Smooth muscle cell (in vitro differentiated cells): ENCODE measurements around the gene GAST. TPM values are rescaled to one million over a fixed set of nuclear protein-coding genes. Genes with fewer than 3 reads are reported as not detected.

Experiments
- DNase-seq: peaks from one replicate; lab custom pipeline; 2025; ENCODE audit not compliant: unreplicated experiment; lab: John Stamatoyannopoulos, UW
- H2AFZ ChIP-seq: fragments of 200-600 bp; sonication (generic); 2 replicates; pipeline ENCODE4 v1.6.0; 2016; ENCODE audit warnings: antibody characterized with exemption, low read depth, mild to moderate bottlenecking
- H3F3A ChIP-seq: fragments of 200-600 bp; sonication (generic); 2 replicates; pipeline ENCODE4 v1.6.0; 2017; ENCODE audit warnings: antibody characterized with exemption, low read depth
- H3K27ac ChIP-seq: fragments of 200-600 bp; sonication (generic); 2 replicates; pipeline ENCODE4 v1.5.1; 2016; ENCODE audit warnings: low read depth, mild to moderate bottlenecking
- H3K27me3 ChIP-seq: fragments of 200-600 bp; sonication (generic); 2 replicates; pipeline ENCODE4 v1.6.1; 2016; ENCODE audit warnings: low read depth, mild to moderate bottlenecking
- H3K36me3 ChIP-seq: fragments of 200-600 bp; sonication (generic); 2 replicates; pipeline ENCODE4 v1.5.1; 2016; ENCODE audit warnings: low read depth
- H3K4me1 ChIP-seq: fragments of 200-600 bp; sonication (generic); 2 replicates; pipeline ENCODE4 v1.5.1; 2016; ENCODE audit warnings: low read depth
- H3K4me2 ChIP-seq: fragments of 200-600 bp; sonication (generic); 2 replicates; pipeline ENCODE4 v1.6.0; 2016; ENCODE audit warnings: mild to moderate bottlenecking
- H3K4me3 ChIP-seq: fragments of 200-600 bp; sonication (generic); 2 replicates; pipeline ENCODE4 v1.5.1; 2016; ENCODE audit warnings: mild to moderate bottlenecking
- H3K79me2 ChIP-seq: fragments of 200-600 bp; sonication (generic); 2 replicates; pipeline ENCODE4 v1.6.0; 2016; ENCODE audit warnings: low read depth, mild to moderate bottlenecking
- H3K9ac ChIP-seq: fragments of 200-600 bp; sonication (generic); 2 replicates; pipeline ENCODE4 v1.6.0; 2016; ENCODE audit warnings: low read depth
- H3K9me3 ChIP-seq: fragments of 200-600 bp; sonication (generic); replicated peaks from 2 replicates; pipeline ENCODE4 v1.5.1; 2016; ENCODE audit warnings: low read depth
- H4K20me1 ChIP-seq: fragments of 200-600 bp; sonication (generic); 2 replicates; pipeline ENCODE4 v1.6.0; 2016; ENCODE audit warnings: low read depth
- CTCF ChIP-seq: fragments of 200-600 bp; sonication (generic); IDR thresholded peaks from 2 replicates; pipeline ENCODE4 v1.5.1; 2017; ENCODE audit warnings: borderline replicate concordance, mild to moderate bottlenecking, antibody characterized with exemption; ENCODE audit not compliant: insufficient read depth, poor library complexity, severe bottlenecking
- WGBS: methylation state at CpG from one replicate; pipeline ENCODE4 v1.1.7; 2016; ENCODE audit warnings: low lambda C conversion rate; 5-methylcytosine and 5-hydroxymethylcytosine counted together
- polyA plus RNA-seq: library from polyadenylated mRNA; unstranded; fragments of >200 nt; fragmentation: Nextera tagmentation; extraction: Ambion mirVana; gene quantifications from 2 replicates; pipeline ENCODE4 v1.2.1, GENCODE V29; 2016
- total RNA-seq: library from RNA; depleted of rRNA; stranded (reverse); fragments of >200 nt; gene quantifications from 2 replicates; pipeline ENCODE4 v1.2.3, GENCODE V29; 2014

Gene GAST
- total and polyA plus RNA-seq, 2 experiments from 2014 or later: 1.2 TPM; not detected in 1

GRCh38 chr17:41692722-41693521 is 19.2 kb upstream of the GAST start:
- no peak for DNase-seq
- H3K4me1 ChIP-seq: peaks cover 13% of the 10 kb centered on the region
- H4K20me1 ChIP-seq: peaks cover 56% of the 10 kb centered on the region
- 96% methylated on average over 11 of the region's 11 CpGs for WGBS
- no peak overlapping the region for H3K4me2 ChIP-seq
- no peak for TF ChIP-seq CTCF
- H3K36me3 ChIP-seq: peaks cover 22% of the 10 kb centered on the region
- no peak overlapping the region for H2AFZ ChIP-seq
- no peaks in the 10 kb centered on the region for H3K9me3 ChIP-seq
- H3K27me3 ChIP-seq: no peaks in the 10 kb centered on the region
- peaks cover 51% of the 10 kb centered on the region for H3F3A ChIP-seq
- H3K79me2 ChIP-seq: peaks cover 29% of the 10 kb centered on the region
- H3K4me3 ChIP-seq: no peak overlapping the region
- H3K9ac ChIP-seq: no peak overlapping the region
- peak overlapping the region; percentile 100 for H3K27ac ChIP-seq

GRCh38 chr17:41695134-41695661 is 16.9 kb upstream of the GAST start:
- Histone ChIP-seq H3K4me2 (no peak overlapping the region), H4K20me1 (peaks cover 41% of the 10 kb centered on the region), H2AFZ (no peak overlapping the region), H3K27ac (no peak overlapping the region), H3K79me2 (peaks cover 19% of the 10 kb centered on the region), H3K4me1 (peaks cover 7% of the 10 kb centered on the region), H3K27me3 (no peaks in the 10 kb centered on the region), H3K4me3 (no peak overlapping the region), H3K9ac (no peak overlapping the region), H3F3A (peaks cover 43% of the 10 kb centered on the region), H3K9me3 (no peaks in the 10 kb centered on the region), H3K36me3 (peaks cover 19% of the 10 kb centered on the region)
- 86% methylated on average over 7 of the region's 7 CpGs for whole genome bisulfite sequencing
- TF ChIP-seq CTCF: no peak
- DNase-seq: no peak

- Histone ChIP-seq H3K4me3 (no peak overlapping the region), H3K27me3 (no peaks in the 10 kb centered on the region), H3K27ac (no peak overlapping the region), H2AFZ (no peak overlapping the region), H3F3A (peaks cover 33% of the 10 kb centered on the region), H3K4me2 (no peak overlapping the region), H3K9me3 (no peaks in the 10 kb centered on the region), H3K9ac (no peak overlapping the region), H3K79me2 (peaks cover 9% of the 10 kb centered on the region), H4K20me1 (peaks cover 32% of the 10 kb centered on the region), H3K4me1 (no peaks in the 10 kb centered on the region), H3K36me3 (peaks cover 9% of the 10 kb centered on the region)
- WGBS: 65% methylated on average over 11 of the region's 11 CpGs
- TF ChIP-seq CTCF: peak; percentile 80
- no peak for DNase-seq
Measured at GRCh38 chr17:41695954-41696757, 16.0 kb upstream of the GAST start.
